Heart left ventricle (tissue), 13 donors: ENCODE measurements around the gene KRT73.

ENCODE experiments used
- POLR2A ChIP-seq, 2 donors: fragments of 450-650 bp; IDR thresholded peaks; one replicate each; pipeline ENCODE4 v1.6.1; 2017; ENCODE audit warnings: antibody characterized with exemption in 2 of 2, mild to moderate bottlenecking in 2 of 2, moderate library complexity in 2 of 2
- TF ChIP-seq, protein P1 (sequence below), 12 donors: fragments of 200-600 bp; sonication (generic) in 4 of 12; IDR thresholded peaks; one replicate each; pipeline versions ENCODE4 v1.5.0 to v1.8.0; 2018 to 2022; ENCODE audit warnings: antibody characterized with exemption in 12 of 12, mild to moderate bottlenecking in 5 of 12
- donor health status: ischemic (EF 13 %, LVEDD 7.1; RV severe dilation, severe dysfunction).
- donor health status: DM: no; HTN: yes; CAD: no.
- donor health status: DM: no; HTN: no; CAD: no.
- donor health status: ischemic (EF 25% LVEDD 6.9; RV normal size, moderate dysfunction).
- donor health status: ischemic (EF 25% LVEDD 5.7; RV mildly dilated, moderate dysfunction).
- donor health status: ischemic (EF 35%, LVEDD 5.7; RV mildly dilated, moderate dysfunction).
- donor health status: nonischemic (EF 11% LVEDD 7.7; RV severe dilation, severe dysfunction).
- donor health status: DM: yes; HTN: yes; CAD: no.
- donor health status: PGD.
- donor health status: ischemic (EF 29% LVEDD 5.4; RV normal size, mild dysfunction).
- donor health status: nonischemic (EF 23%, LVEDD 6.1; RV moderate dilation, normal function).

DNA sequence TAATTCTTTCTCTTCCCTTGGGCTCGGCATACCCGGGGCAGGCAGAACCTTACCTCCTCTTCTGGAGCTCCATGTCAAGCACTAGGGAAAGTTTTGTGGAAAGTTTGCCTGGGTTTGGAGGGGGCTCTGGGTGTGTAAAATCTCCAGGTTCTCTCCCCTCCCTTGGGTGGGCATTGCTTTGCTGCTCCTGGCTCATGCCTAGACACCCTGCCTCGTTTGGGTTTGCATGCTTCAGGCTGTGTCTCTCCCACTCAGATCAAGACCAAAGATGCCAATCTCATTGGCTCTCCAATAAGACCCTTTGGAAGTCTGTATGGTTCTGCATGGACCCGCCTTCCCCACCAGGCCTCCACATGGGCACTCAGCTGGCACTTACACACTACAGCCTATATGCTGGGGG, 39.8 kb upstream of the KRT73 start:
- TF ChIP-seq, protein P1, sequence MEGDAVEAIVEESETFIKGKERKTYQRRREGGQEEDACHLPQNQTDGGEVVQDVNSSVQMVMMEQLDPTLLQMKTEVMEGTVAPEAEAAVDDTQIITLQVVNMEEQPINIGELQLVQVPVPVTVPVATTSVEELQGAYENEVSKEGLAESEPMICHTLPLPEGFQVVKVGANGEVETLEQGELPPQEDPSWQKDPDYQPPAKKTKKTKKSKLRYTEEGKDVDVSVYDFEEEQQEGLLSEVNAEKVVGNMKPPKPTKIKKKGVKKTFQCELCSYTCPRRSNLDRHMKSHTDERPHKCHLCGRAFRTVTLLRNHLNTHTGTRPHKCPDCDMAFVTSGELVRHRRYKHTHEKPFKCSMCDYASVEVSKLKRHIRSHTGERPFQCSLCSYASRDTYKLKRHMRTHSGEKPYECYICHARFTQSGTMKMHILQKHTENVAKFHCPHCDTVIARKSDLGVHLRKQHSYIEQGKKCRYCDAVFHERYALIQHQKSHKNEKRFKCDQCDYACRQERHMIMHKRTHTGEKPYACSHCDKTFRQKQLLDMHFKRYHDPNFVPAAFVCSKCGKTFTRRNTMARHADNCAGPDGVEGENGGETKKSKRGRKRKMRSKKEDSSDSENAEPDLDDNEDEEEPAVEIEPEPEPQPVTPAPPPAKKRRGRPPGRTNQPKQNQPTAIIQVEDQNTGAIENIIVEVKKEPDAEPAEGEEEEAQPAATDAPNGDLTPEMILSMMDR (IDR thresholded peaks at IDR 0.05) = no peak
- TF ChIP-seq POLR2A (IDR thresholded peaks at IDR 0.05) = no peak
